ENCODE measurements around the gene MNT. TPM values are rescaled to one million over a fixed set of nuclear protein-coding genes. Genes with fewer than 3 reads are reported as not detected.
A peak's percentile ranks its signal among the peaks of the same experiment; 100 is the strongest.

MNT gene
- total and polyA plus RNA-seq, 2 experiments from 2014 or later: 5.7 to 6.4 TPM

DNA sequence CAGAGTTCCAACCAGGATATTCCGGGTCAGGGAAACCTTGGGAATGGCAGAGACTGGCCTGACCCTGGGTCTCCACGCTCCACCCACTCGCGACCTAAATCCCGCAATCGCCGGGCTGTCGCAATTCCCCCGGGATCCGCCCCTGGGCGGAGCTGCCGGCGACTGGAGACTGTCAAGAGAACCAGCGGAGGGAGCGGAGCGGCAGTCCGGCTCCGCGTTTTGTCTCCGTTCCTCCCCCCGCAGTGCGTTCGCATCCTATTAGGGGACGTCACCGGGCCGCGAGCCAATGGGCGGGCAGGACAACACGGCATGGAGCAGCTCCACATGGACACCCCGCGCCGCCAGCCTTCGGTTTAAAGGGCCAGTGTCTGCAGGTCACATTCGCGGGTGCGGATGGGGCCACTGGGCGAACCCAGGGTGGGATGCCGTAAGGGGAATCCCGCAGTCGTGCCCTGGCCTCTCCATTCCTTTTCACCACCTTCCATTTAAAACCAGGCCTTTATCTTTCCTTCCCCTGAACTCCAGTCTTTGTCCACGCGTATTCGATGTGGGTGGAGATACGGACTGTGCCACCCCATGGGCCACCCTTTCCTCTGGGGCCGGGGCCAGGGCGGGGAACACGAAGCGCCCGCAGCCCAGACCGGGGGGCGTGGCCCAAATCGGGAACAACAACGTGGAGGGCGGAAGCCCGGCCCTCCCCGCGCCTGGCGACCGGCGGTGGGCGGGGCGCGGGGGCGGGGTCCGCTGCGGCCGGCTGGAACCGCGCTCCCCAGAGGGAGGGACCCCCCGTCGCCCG, 764 bp upstream of the MNT start (continued):
- TF ChIP-seq, protein P1, sequence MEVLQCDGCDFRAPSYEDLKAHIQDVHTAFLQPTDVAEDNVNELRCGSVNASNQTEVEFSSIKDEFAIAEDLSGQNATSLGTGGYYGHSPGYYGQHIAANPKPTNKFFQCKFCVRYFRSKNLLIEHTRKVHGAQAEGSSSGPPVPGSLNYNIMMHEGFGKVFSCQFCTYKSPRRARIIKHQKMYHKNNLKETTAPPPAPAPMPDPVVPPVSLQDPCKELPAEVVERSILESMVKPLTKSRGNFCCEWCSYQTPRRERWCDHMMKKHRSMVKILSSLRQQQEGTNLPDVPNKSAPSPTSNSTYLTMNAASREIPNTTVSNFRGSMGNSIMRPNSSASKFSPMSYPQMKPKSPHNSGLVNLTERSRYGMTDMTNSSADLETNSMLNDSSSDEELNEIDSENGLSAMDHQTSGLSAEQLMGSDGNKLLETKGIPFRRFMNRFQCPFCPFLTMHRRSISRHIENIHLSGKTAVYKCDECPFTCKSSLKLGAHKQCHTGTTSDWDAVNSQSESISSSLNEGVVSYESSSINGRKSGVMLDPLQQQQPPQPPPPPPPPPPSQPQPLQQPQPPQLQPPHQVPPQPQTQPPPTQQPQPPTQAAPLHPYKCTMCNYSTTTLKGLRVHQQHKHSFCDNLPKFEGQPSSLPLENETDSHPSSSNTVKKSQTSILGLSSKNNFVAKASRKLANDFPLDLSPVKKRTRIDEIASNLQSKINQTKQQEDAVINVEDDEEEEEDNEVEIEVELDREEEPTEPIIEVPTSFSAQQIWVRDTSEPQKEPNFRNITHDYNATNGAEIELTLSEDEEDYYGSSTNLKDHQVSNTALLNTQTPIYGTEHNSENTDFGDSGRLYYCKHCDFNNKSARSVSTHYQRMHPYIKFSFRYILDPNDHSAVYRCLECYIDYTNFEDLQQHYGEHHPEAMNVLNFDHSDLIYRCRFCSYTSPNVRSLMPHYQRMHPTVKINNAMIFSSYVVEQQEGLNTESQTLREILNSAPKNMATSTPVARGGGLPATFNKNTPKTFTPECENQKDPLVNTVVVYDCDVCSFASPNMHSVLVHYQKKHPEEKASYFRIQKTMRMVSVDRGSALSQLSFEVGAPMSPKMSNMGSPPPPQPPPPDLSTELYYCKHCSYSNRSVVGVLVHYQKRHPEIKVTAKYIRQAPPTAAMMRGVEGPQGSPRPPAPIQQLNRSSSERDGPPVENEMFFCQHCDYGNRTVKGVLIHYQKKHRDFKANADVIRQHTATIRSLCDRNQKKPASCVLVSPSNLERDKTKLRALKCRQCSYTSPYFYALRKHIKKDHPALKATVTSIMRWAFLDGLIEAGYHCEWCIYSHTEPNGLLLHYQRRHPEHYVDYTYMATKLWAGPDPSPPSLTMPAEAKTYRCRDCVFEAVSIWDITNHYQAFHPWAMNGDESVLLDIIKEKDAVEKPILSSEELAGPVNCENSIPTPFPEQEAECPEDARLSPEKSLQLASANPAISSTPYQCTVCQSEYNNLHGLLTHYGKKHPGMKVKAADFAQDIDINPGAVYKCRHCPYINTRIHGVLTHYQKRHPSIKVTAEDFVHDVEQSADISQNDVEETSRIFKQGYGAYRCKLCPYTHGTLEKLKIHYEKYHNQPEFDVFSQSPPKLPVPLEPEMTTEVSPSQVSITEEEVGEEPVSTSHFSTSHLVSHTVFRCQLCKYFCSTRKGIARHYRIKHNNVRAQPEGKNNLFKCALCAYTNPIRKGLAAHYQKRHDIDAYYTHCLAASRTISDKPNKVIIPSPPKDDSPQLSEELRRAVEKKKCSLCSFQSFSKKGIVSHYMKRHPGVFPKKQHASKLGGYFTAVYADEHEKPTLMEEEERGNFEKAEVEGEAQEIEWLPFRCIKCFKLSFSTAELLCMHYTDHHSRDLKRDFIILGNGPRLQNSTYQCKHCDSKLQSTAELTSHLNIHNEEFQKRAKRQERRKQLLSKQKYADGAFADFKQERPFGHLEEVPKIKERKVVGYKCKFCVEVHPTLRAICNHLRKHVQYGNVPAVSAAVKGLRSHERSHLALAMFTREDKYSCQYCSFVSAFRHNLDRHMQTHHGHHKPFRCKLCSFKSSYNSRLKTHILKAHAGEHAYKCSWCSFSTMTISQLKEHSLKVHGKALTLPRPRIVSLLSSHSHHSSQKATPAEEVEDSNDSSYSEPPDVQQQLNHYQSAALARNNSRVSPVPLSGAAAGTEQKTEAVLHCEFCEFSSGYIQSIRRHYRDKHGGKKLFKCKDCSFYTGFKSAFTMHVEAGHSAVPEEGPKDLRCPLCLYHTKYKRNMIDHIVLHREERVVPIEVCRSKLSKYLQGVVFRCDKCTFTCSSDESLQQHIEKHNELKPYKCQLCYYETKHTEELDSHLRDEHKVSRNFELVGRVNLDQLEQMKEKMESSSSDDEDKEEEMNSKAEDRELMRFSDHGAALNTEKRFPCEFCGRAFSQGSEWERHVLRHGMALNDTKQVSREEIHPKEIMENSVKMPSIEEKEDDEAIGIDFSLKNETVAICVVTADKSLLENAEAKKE (CRISPR knock-in tag; IDR thresholded peaks at IDR 0.05): no peak
- TF ChIP-seq EZH2phosphoT487 (IDR thresholded peaks at IDR 0.05; ENCODE audit: unreplicated experiment): no peak
- TF ChIP-seq CREB1 (CRISPR knock-in tag; IDR thresholded peaks at IDR 0.05; ENCODE audit: low read depth): peak; percentile 92
- no peak for TF ChIP-seq REST (IDR thresholded peaks at IDR 0.05; ENCODE audit: unreplicated experiment)
- TF ChIP-seq EZH2 (IDR thresholded peaks at IDR 0.05; ENCODE audit: low read depth, unreplicated experiment): no peak
- peak; percentile 4; the same call in 1 of the 2 replicates for TF ChIP-seq POLR2AphosphoS5 (IDR thresholded peaks at IDR 0.05; ENCODE audit: low read depth)
- TF ChIP-seq ZNF114 (CRISPR knock-in tag; IDR thresholded peaks at IDR 0.05): no peak
- no peak for TF ChIP-seq JUNB (IDR thresholded peaks at IDR 0.05; ENCODE audit: unreplicated experiment)
- TF ChIP-seq CTCF (conservative IDR thresholded peaks at IDR 0.05; ENCODE audit: low read depth in 2 of 2): no peak
